Cortex of kidney (tissue), 1 donor: Measurements from ENCODE around the gene TROAP.
"Not testable (repeated sequence)": the region's sequence is repeated elsewhere in the genome, so short reads cannot be mapped to it uniquely, and the experiment has no call there.

Experiments used
- DNase-seq: peaks from one replicate; lab custom pipeline; 2025; lab: John Stamatoyannopoulos, UW

TROAP gene

DNA sequence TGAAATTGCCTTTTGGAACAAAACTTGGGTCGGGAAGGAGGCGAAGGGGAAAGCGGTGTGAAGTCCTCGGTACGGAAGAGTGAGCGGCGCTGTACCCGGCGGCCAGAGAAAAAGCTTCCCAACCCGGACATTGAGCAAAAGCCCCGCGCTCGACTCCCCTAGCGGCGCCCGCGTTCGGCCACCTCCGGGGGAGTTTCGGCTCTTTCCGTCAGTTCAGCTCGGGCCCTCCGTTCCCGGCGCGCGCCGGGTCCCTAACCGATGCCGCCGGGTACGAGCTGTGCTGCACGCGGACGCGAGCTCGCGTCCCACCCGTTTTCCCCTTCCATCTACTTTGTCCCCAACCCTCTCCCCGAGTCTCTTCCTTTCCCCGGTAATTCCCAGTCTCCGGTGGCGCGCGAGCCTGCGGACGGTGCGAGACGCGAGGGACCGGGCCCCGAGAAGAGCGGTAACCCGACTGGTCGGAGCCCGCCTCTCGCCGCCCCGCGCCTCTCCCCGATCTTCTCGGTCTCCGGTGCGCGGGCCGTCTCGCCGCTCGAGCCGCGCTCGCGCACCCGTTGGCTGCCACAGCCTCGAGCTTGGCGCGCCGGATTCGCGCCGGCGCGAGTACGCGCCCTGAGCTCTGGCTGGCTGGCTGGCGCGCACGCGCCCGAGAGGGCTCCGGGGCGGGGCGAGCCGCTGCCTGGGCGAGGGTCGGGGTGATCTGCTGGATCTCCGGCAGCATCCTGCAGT is 43.8 kb downstream of the TROAP start:
- no peak for DNase-seq

- no peak for DNase-seq
Measured at GRCh38 chr12:49367381-49368239, 44.6 kb downstream of the TROAP start, which contains the start of gene SPATS2. SPATS2 (plus strand) TSS chr12:49367462; CDS start chr12:49461013, 93,551 bp downstream.

GRCh38 chr12:49368240-49368600 is 45.2 kb downstream of the TROAP start:
- no peak for DNase-seq

DNA sequence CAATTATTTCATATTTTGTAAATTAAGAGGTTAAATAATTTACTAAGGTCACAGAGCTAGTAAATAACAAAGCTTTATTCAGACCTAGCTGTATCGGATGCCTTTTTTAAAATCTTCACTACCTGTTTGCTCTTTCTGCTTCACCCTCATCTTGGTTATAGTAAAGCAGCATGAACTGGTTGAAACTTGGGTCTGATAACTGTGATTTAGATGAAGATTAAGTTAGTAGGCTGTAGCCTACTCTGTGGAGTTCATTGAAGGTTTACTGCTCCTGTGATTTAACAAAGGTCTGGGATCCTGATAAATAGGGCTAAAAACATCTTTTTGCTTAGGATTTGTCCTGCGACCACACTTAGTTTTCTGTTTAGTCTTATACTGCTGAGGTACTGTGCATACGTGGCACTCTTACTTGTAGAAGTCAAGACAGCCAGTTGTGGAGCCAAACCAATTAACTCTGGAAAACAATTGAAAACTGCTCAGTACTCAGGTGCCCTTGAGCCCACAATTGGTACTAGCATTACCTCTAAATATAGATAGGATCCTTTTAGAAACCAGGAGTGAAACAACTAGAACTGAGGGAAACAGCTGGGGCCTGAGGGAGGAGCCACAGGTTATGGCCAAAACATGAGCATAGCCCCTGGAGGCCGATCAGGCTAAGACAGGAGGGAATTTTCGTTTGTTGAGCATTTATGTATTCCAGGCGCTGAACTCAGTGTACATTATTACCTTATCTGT is 46.5 kb downstream of the TROAP start:
- DNase-seq, result no peak

- DNase-seq, result no peak
Measured at GRCh38 chr12:49370539-49370938, 47.5 kb downstream of the TROAP start.

- no peak for DNase-seq
Measured at GRCh38 chr12:49375406-49375805, 52.4 kb downstream of the TROAP start.

- DNase-seq, result no peak
Measured at GRCh38 chr12:49377386-49377785, 54.3 kb downstream of the TROAP start.

DNA sequence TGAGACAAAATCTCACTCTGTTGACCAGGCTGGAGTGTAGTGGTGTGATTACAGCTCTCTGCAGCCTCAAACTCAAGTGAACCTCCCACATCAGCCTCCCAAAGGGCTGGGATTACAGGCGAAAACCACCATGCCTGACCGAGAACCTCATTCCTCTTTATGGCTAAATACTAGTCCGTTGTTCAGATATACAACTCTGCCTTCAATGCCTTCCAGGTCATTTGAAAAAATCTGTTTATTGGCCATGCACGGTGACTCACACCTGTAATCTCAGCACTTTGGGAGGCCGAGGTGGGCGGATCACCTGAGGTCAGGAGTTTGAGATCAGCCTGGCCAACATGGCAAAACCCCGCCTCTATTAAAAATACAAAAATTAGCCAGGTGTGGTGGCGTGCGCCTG is 57.1 kb downstream of the TROAP start:
- not testable (repeated sequence) for DNase-seq
